ENCODE results near the gene KRT82.

DNA sequence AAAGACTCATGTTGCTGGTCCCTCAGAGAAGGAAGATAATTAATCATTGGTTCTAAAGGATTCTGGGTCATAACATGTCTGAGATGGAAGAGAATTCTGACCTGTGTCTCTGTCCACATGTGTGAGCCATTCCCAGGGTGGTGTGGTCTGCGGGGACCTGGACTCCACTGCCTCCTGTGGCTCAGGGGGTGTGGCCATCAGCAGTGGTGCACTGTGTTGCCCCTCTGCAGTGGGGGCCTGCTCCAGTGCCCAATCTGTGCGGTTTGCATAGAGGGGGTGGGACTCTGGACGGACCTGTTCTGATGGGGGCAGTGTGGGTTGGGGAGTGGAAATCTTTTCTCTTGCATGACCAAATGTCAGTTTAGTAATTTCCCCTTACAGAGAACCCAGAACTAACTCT is 52.4 kb downstream of the KRT82 start:
- TF ChIP-seq, protein P1, sequence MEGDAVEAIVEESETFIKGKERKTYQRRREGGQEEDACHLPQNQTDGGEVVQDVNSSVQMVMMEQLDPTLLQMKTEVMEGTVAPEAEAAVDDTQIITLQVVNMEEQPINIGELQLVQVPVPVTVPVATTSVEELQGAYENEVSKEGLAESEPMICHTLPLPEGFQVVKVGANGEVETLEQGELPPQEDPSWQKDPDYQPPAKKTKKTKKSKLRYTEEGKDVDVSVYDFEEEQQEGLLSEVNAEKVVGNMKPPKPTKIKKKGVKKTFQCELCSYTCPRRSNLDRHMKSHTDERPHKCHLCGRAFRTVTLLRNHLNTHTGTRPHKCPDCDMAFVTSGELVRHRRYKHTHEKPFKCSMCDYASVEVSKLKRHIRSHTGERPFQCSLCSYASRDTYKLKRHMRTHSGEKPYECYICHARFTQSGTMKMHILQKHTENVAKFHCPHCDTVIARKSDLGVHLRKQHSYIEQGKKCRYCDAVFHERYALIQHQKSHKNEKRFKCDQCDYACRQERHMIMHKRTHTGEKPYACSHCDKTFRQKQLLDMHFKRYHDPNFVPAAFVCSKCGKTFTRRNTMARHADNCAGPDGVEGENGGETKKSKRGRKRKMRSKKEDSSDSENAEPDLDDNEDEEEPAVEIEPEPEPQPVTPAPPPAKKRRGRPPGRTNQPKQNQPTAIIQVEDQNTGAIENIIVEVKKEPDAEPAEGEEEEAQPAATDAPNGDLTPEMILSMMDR (IDR thresholded peaks at IDR 0.05), result no peak
- TF ChIP-seq POLR2AphosphoS5 (IDR thresholded peaks at IDR 0.05), result no peak
- TF ChIP-seq POLR2A (IDR thresholded peaks at IDR 0.05), result no peak
- no peak for TF ChIP-seq EP300 (IDR thresholded peaks at IDR 0.05)

Data from suprapubic skin (tissue), 4 donors.